ENCODE data around the gene MTSS2. TPM values are rescaled to one million over a fixed set of nuclear protein-coding genes. Genes with fewer than 3 reads are reported as not detected.

Gene MTSS2
- total and polyA plus RNA-seq, 2 experiments from 2014 or later = 1.6 to 19.6 TPM

GRCh38 chr16:70662991-70663523, 22.8 kb downstream of the MTSS2 start:
- TF ChIP-seq ZNF462 (CRISPR knock-in tag; IDR thresholded peaks at IDR 0.05) (no peak), REST (IDR thresholded peaks at IDR 0.05; ENCODE audit: unreplicated experiment) (no peak), POLR2AphosphoS5 (IDR thresholded peaks at IDR 0.05; ENCODE audit: low read depth) (no peak), ZNF331 (CRISPR knock-in tag; IDR thresholded peaks at IDR 0.05; ENCODE audit: low read depth) (no peak)
- Histone ChIP-seq H3F3A (replicated peaks; ENCODE audit: low read depth) (0 out of 2 replicates have a peak, but pooled peaks cover 5% of the 10 kb centered on the region), H3K9me2 (ENCODE audit: insufficient read depth) (no peaks in the 10 kb centered on the region), H3K4me2 (no peak overlapping the region), H3K36me3 (ENCODE audit: insufficient read depth) (no peaks in the 10 kb centered on the region; the same call in 1 of the 2 replicates), H2AFZ (no peak overlapping the region), H3K27me3 (ENCODE audit: insufficient read depth) (no peaks in the 10 kb centered on the region), H3K27ac (ENCODE audit: low read depth) (no peak overlapping the region), H3K4me1 (ENCODE audit: insufficient read depth) (peaks cover 10% of the 10 kb centered on the region), H3K79me2 (replicated peaks; ENCODE audit: insufficient read depth) (no peaks in the 10 kb centered on the region), H4K20me1 (replicated peaks; ENCODE audit: insufficient read depth) (no peaks in the 10 kb centered on the region; the same call in 1 of the 2 replicates), H3K4me3 (no peak overlapping the region)
- ATAC-seq = no peak
- no peak for DNase-seq (ENCODE audit: low spot score)
- Mint-ChIP-seq H3K27ac (no peak overlapping the region), H3K4me3 (no peak overlapping the region), H3K4me1 (peaks cover 20% of the 10 kb centered on the region), H3K27me3 (ENCODE audit: insufficient read depth, low read depth, poor library complexity) (peaks cover 9% of the 10 kb centered on the region), H3K9me3 (no peaks in the 10 kb centered on the region; the same call in 2 of the 3 replicates), H3K36me3 (ENCODE audit: low read depth) (peaks cover 23% of the 10 kb centered on the region)

Data from GM23338 (cell line).